Ishikawa (cell line): ENCODE results near the gene CKLF.

Source experiments
- CEBPB ChIP-seq: IDR thresholded peaks from 2 replicates; pipeline ENCODE4 v1.6.1; 2012
- CREB1 ChIP-seq: IDR thresholded peaks from 2 replicates; pipeline ENCODE4 v1.6.1; 2012; ENCODE audit warnings: low read depth
- EGR1 ChIP-seq: IDR thresholded peaks from 2 replicates; pipeline ENCODE4 v1.6.1; 2012
- EP300 ChIP-seq: IDR thresholded peaks from 2 replicates; pipeline ENCODE4 v1.6.1; 2012; ENCODE audit warnings: borderline replicate concordance
- FOXM1 ChIP-seq: IDR thresholded peaks from 2 replicates; pipeline ENCODE4 v1.6.1; 2012; ENCODE audit warnings: low read depth, borderline replicate concordance
- MAX ChIP-seq: IDR thresholded peaks from 2 replicates; pipeline ENCODE4 v1.6.1; 2012
- NFIC ChIP-seq: IDR thresholded peaks from 2 replicates; pipeline ENCODE4 v1.6.1; 2012
- RAD21 ChIP-seq: IDR thresholded peaks from 2 replicates; pipeline ENCODE4 v1.6.1; 2012; ENCODE audit warnings: low read depth
- REST ChIP-seq: IDR thresholded peaks from 2 replicates; pipeline ENCODE4 v1.6.1; 2012; ENCODE audit warnings: low read depth, mild to moderate bottlenecking
- TAF1 ChIP-seq: IDR thresholded peaks from 2 replicates; pipeline ENCODE4 v1.6.1; 2012; ENCODE audit warnings: low read depth, mild to moderate bottlenecking
- TCF12 ChIP-seq: IDR thresholded peaks from 2 replicates; pipeline ENCODE4 v1.6.1; 2012; ENCODE audit warnings: low read depth
- TEAD4 ChIP-seq: IDR thresholded peaks from 2 replicates; pipeline ENCODE4 v1.6.1; 2012
- USF1 ChIP-seq: IDR thresholded peaks from 2 replicates; pipeline ENCODE4 v1.6.1; 2012
- YY1 ChIP-seq: IDR thresholded peaks from 2 replicates; pipeline ENCODE4 v1.6.1; 2012; ENCODE audit warnings: low read depth
- ZBTB7A ChIP-seq: IDR thresholded peaks from 2 replicates; pipeline ENCODE4 v1.6.1; 2012; ENCODE audit warnings: low read depth

The CKLF gene

GRCh38 chr16:66508248-66508913 is 44.0 kb upstream of the CKLF start:
- TF ChIP-seq REST (no peak), FOXM1 (peak; percentile 84; the same call in 1 of the 2 replicates), USF1 (no peak), TCF12 (peak; percentile 92), NFIC (peak; percentile 98), CREB1 (no peak), ZBTB7A (no peak), RAD21 (peak; percentile 4; the same call in 1 of the 2 replicates), YY1 (peak; percentile 48; the same call in 1 of the 2 replicates), CEBPB (0 out of 2 replicates have a peak, but pooled peaks have one; percentile 43), TEAD4 (peak; percentile 83), TAF1 (no peak), MAX (no peak), EP300 (peak; percentile 94), EGR1 (no peak)

GRCh38 chr16:66508914-66509496 is 43.4 kb upstream of the CKLF start:
- TF ChIP-seq EGR1 (no peak), FOXM1 (no peak), USF1 (peak; percentile 44), ZBTB7A (no peak), TCF12 (no peak), RAD21 (no peak), YY1 (no peak), EP300 (no peak)

- no peak for TF ChIP-seq FOXM1
- no peak for TF ChIP-seq YY1
- TF ChIP-seq EP300: no peak
- no peak for TF ChIP-seq TAF1
- no peak for TF ChIP-seq CEBPB
- TF ChIP-seq NFIC: no peak
- no peak for TF ChIP-seq MAX
- no peak for TF ChIP-seq TEAD4
- no peak for TF ChIP-seq USF1
- TF ChIP-seq REST: no peak
- no peak for TF ChIP-seq EGR1
Observed at GRCh38 chr16:66509576-66509975, 42.8 kb upstream of the CKLF start.

GRCh38 chr16:66510298-66510697 is 42.1 kb upstream of the CKLF start:
- TF ChIP-seq RAD21 (no peak), CREB1 (no peak), NFIC (peak; percentile 88), TAF1 (no peak), TEAD4 (peak; percentile 54), EP300 (peak; percentile 67; the same call in 1 of the 2 replicates), EGR1 (no peak), YY1 (no peak), USF1 (peak; percentile 55; the same call in 1 of the 2 replicates), MAX (peak; percentile 99), FOXM1 (no peak), TCF12 (peak; percentile 82), REST (no peak)
